HUES48 (cell line): ENCODE measurements around the gene APMAP.
"Not testable (repeated sequence)": the region's sequence is repeated elsewhere in the genome, so short reads cannot be mapped to it uniquely, and the experiment has no call there.

ENCODE experiments used
- H3K27ac ChIP-seq: one replicate; pipeline ENCODE4 v1.7.0; 2013; ENCODE audit warnings: low read depth, low read length, inconsistent platforms
- H3K27me3 ChIP-seq: 2 replicates; pipeline ENCODE4 v1.6.1; 2013; ENCODE audit warnings: mild to moderate bottlenecking, low read length; ENCODE audit not compliant: control insufficient read depth, insufficient read depth
- H3K36me3 ChIP-seq: 2 replicates; pipeline ENCODE4 v1.6.1; 2013; ENCODE audit warnings: low read length; ENCODE audit not compliant: control insufficient read depth, insufficient read depth
- H3K4me1 ChIP-seq: 2 replicates; pipeline ENCODE4 v1.6.1; 2013; ENCODE audit warnings: mild to moderate bottlenecking, low read length; ENCODE audit not compliant: control insufficient read depth, insufficient read depth
- H3K4me3 ChIP-seq: 2 replicates; pipeline ENCODE4 v1.5.1; 2013; ENCODE audit warnings: mild to moderate bottlenecking, low read depth, low read length
- H3K9ac ChIP-seq: 2 replicates; pipeline ENCODE4 v1.6.1; 2013; ENCODE audit warnings: mild to moderate bottlenecking, low read depth, low read length, moderate library complexity
- H3K9me3 ChIP-seq: 2 replicates; pipeline ENCODE4 v1.6.1; 2013; ENCODE audit warnings: low read length; ENCODE audit not compliant: control insufficient read depth, insufficient read depth

Gene APMAP

GRCh38 chr20:24935766-24936525, 56.6 kb downstream of the APMAP start:
- H3K4me1 ChIP-seq, result peaks cover under 1% of the 10 kb centered on the region; the same call in 1 of the 2 replicates
- H3K27ac ChIP-seq, result no peak overlapping the region
- H3K9ac ChIP-seq, result no peak overlapping the region
- H3K36me3 ChIP-seq, result no peaks in the 10 kb centered on the region
- H3K4me3 ChIP-seq, result no peak overlapping the region
- H3K9me3 ChIP-seq, result no peaks in the 10 kb centered on the region; the same call in 1 of the 2 replicates
- H3K27me3 ChIP-seq, result no peaks in the 10 kb centered on the region

GRCh38 chr20:24935140-24935539, 57.4 kb downstream of the APMAP start:
- no peak overlapping the region for H3K27ac ChIP-seq

GRCh38 chr20:24934716-24935115, 57.8 kb downstream of the APMAP start:
- no peaks in the 10 kb centered on the region for H3K36me3 ChIP-seq
- H3K4me1 ChIP-seq, result peaks cover 12% of the 10 kb centered on the region
- no peak overlapping the region for H3K27ac ChIP-seq
- H3K9ac ChIP-seq, result no peak overlapping the region
- no peaks in the 10 kb centered on the region for H3K9me3 ChIP-seq
- H3K4me3 ChIP-seq, result no peak overlapping the region
- no peaks in the 10 kb centered on the region for H3K27me3 ChIP-seq

More at GRCh38 chr20:24935140-24935539, 57.4 kb downstream of the APMAP start:
- Histone ChIP-seq H3K4me1 (peaks cover 8% of the 10 kb centered on the region), H3K9ac (no peak overlapping the region), H3K9me3 (no peaks in the 10 kb centered on the region), H3K4me3 (no peak overlapping the region), H3K27me3 (no peaks in the 10 kb centered on the region), H3K36me3 (no peaks in the 10 kb centered on the region)

GRCh38 chr20:24934101-24934661, 58.4 kb downstream of the APMAP start:
- Histone ChIP-seq H3K36me3 (no peaks in the 10 kb centered on the region), H3K9ac (no peak overlapping the region), H3K4me3 (no peak overlapping the region), H3K4me1 (peaks cover 13% of the 10 kb centered on the region), H3K9me3 (no peaks in the 10 kb centered on the region), H3K27me3 (no peaks in the 10 kb centered on the region), H3K27ac (no peak overlapping the region)

- Histone ChIP-seq H3K9ac (no peak overlapping the region), H3K4me1 (peaks cover 13% of the 10 kb centered on the region), H3K4me3 (no peak overlapping the region), H3K27me3 (no peaks in the 10 kb centered on the region), H3K36me3 (no peaks in the 10 kb centered on the region), H3K9me3 (no peaks in the 10 kb centered on the region), H3K27ac (no peak overlapping the region)
Measured at GRCh38 chr20:24933266-24933908, 59.2 kb downstream of the APMAP start.

- H3K4me3 ChIP-seq, H3K36me3 ChIP-seq, H3K9me3 ChIP-seq, H3K9ac ChIP-seq, H3K27ac ChIP-seq, H3K27me3 ChIP-seq: not testable (repeated sequence)
- H3K4me1 ChIP-seq, result peaks cover 13% of the 10 kb centered on the region
Measured at GRCh38 chr20:24931893-24932292, 60.7 kb downstream of the APMAP start.

GRCh38 chr20:24930724-24931688, 61.5 kb downstream of the APMAP start:
- not testable (repeated sequence) for H3K27me3 ChIP-seq, H3K36me3 ChIP-seq, H3K9me3 ChIP-seq, H3K9ac ChIP-seq, H3K4me3 ChIP-seq
- peaks cover 13% of the 10 kb centered on the region for H3K4me1 ChIP-seq
- H3K27ac ChIP-seq, result peak overlapping the region; percentile 64

GRCh38 chr20:24929867-24930723, 62.5 kb downstream of the APMAP start:
- peak overlapping the region; percentile 64 for H3K27ac ChIP-seq
- not testable (repeated sequence) for H3K9me3 ChIP-seq, H3K9ac ChIP-seq, H3K4me3 ChIP-seq, H3K27me3 ChIP-seq, H3K36me3 ChIP-seq
- H3K4me1 ChIP-seq, result peaks cover 13% of the 10 kb centered on the region

GRCh38 chr20:24929259-24929658, 63.3 kb downstream of the APMAP start:
- not testable (repeated sequence) for H3K9me3 ChIP-seq, H3K27me3 ChIP-seq, H3K9ac ChIP-seq, H3K36me3 ChIP-seq, H3K4me3 ChIP-seq, H3K27ac ChIP-seq
- H3K4me1 ChIP-seq, result peaks cover 13% of the 10 kb centered on the region

- not testable (repeated sequence) for H3K9me3 ChIP-seq, H3K27ac ChIP-seq, H3K27me3 ChIP-seq, H3K36me3 ChIP-seq, H3K4me1 ChIP-seq, H3K4me3 ChIP-seq, H3K9ac ChIP-seq
Measured at GRCh38 chr20:24920706-24921105, 71.8 kb downstream of the APMAP start.
